GM23338 (cell line): ENCODE results near the gene KIAA1755. TPM values are rescaled to one million over a fixed set of nuclear protein-coding genes. Genes with fewer than 3 reads are reported as not detected.

ENCODE experiments used
- ATAC-seq: fragments of 200-7000 bp; cut with Tn5 transposase; 3 replicates; pipeline ENCODE4 v1.9.1; 2020
- DNase-seq: peaks from one replicate; pipeline ENCODE4 v3.0.0-alpha.2; 2015; ENCODE audit warnings: low spot score
- H2AFZ ChIP-seq: fragments of 200-600 bp; sonication (generic); 2 replicates; pipeline ENCODE4 v1.8.0; 2016; ENCODE audit warnings: antibody characterized with exemption, mild to moderate bottlenecking, moderate library complexity
- H3F3A ChIP-seq: fragments of 200-600 bp; sonication (generic); replicated peaks from 2 replicates; pipeline ENCODE4 v1.8.0; 2017; ENCODE audit warnings: antibody characterized with exemption, mixed run types, low read depth
- H3K27ac ChIP-seq: fragments of 200-600 bp; sonication (generic); 2 replicates; pipeline ENCODE4 v1.6.1; 2016; ENCODE audit warnings: low read depth
- H3K27me3 ChIP-seq: fragments of 200-600 bp; sonication (generic); 2 replicates; pipeline ENCODE4 v1.8.0; 2016; ENCODE audit warnings: mild to moderate bottlenecking, mixed run types, moderate library complexity; ENCODE audit not compliant: insufficient read depth
- H3K36me3 ChIP-seq: fragments of 200-600 bp; sonication (generic); 2 replicates; pipeline ENCODE4 v1.8.0; 2016; ENCODE audit warnings: mild to moderate bottlenecking; ENCODE audit not compliant: insufficient read depth
- H3K4me1 ChIP-seq: fragments of 200-600 bp; sonication (generic); 2 replicates; pipeline ENCODE4 v1.8.0; 2016; ENCODE audit warnings: mild to moderate bottlenecking, moderate library complexity; ENCODE audit not compliant: insufficient read depth
- H3K4me2 ChIP-seq: fragments of 200-600 bp; sonication (generic); 2 replicates; pipeline ENCODE4 v1.7.1; 2017; ENCODE audit warnings: mixed run types
- H3K4me3 ChIP-seq: fragments of 200-600 bp; sonication (generic); 2 replicates; pipeline ENCODE4 v1.6.1; 2016; ENCODE audit warnings: mixed run types
- H3K79me2 ChIP-seq: fragments of 200-600 bp; sonication (generic); replicated peaks from 2 replicates; pipeline ENCODE4 v1.8.0; 2017; ENCODE audit warnings: mild to moderate bottlenecking; ENCODE audit not compliant: insufficient read depth
- H3K9me2 ChIP-seq: fragments of 200-600 bp; sonication (generic); 2 replicates; pipeline ENCODE4 v1.8.0; 2017; ENCODE audit not compliant: insufficient read depth
- H4K20me1 ChIP-seq: fragments of 200-600 bp; sonication (generic); replicated peaks from 2 replicates; pipeline ENCODE4 v1.8.0; 2017; ENCODE audit warnings: mild to moderate bottlenecking; ENCODE audit not compliant: insufficient read depth
- H3K27ac Mint-ChIP-seq: 2 replicates; pipeline ENCODE4 v1.8.0; 2020; ENCODE audit warnings: inconsistent platforms, mild to moderate bottlenecking, moderate library complexity, mixed read lengths
- H3K27me3 Mint-ChIP-seq: 3 replicates; pipeline ENCODE4 v1.8.0; 2022; ENCODE audit warnings: low read depth, mild to moderate bottlenecking, moderate library complexity, mixed read lengths, inconsistent platforms; ENCODE audit not compliant: insufficient read depth, poor library complexity
- H3K36me3 Mint-ChIP-seq: 3 replicates; pipeline ENCODE4 v1.8.0; 2021; ENCODE audit warnings: low read depth, mild to moderate bottlenecking, inconsistent platforms, moderate library complexity, mixed read lengths
- H3K4me1 Mint-ChIP-seq: 3 replicates; pipeline ENCODE4 v1.8.0; 2020; ENCODE audit warnings: mild to moderate bottlenecking, inconsistent platforms, mixed read lengths
- H3K4me3 Mint-ChIP-seq: 3 replicates; pipeline ENCODE4 v1.8.0; 2021; ENCODE audit warnings: moderate library complexity, mild to moderate bottlenecking, inconsistent platforms, mixed read lengths
- H3K9me3 Mint-ChIP-seq: 3 replicates; pipeline ENCODE4 v1.8.0; 2020; ENCODE audit warnings: moderate library complexity, mild to moderate bottlenecking, inconsistent platforms, mixed read lengths
- CREB1 ChIP-seq: fragments of 250-450 bp; sonication (Bioruptor Pico); IDR thresholded peaks from 2 replicates; pipeline ENCODE4 v1.5.0; 2020; ENCODE audit warnings: low read depth, mild to moderate bottlenecking, moderate library complexity
- CTCF ChIP-seq, 2 experiments: fragments of 200-600 bp in 1 of 2; sonication (generic) in 1 of 2; conservative IDR thresholded peaks; 2 replicates each; pipeline versions ENCODE4 v1.5.1 to v1.6.1; 2016 to 2017; ENCODE audit warnings: antibody characterized with exemption in 2 of 2, low read depth in 2 of 2, mild to moderate bottlenecking in 2 of 2, moderate library complexity in 1 of 2
- EZH2 ChIP-seq: fragments of 200-600 bp; sonication (generic); IDR thresholded peaks from one replicate; pipeline ENCODE4 v1.8.0; 2017; ENCODE audit warnings: antibody characterized with exemption, mild to moderate bottlenecking, low read depth; ENCODE audit not compliant: unreplicated experiment
- EZH2phosphoT487 ChIP-seq: fragments of 200-600 bp; sonication (generic); IDR thresholded peaks from one replicate; pipeline ENCODE4 v1.8.1; 2018; ENCODE audit warnings: antibody characterized with exemption; ENCODE audit not compliant: unreplicated experiment
- JUNB ChIP-seq: IDR thresholded peaks from one replicate; pipeline ENCODE4 v1.6.1; 2016; ENCODE audit warnings: antibody characterized with exemption; ENCODE audit not compliant: unreplicated experiment
- NANOG ChIP-seq: IDR thresholded peaks from 2 replicates; pipeline ENCODE4 v1.6.1; 2016; ENCODE audit warnings: antibody characterized with exemption, borderline replicate concordance
- POLR2AphosphoS5 ChIP-seq: IDR thresholded peaks from 2 replicates; pipeline ENCODE4 v1.6.1; 2016; ENCODE audit warnings: antibody characterized with exemption, low read depth
- REST ChIP-seq: IDR thresholded peaks from one replicate; pipeline ENCODE4 v1.6.1; 2018; ENCODE audit warnings: antibody characterized with exemption; ENCODE audit not compliant: unreplicated experiment
- STAT1 ChIP-seq: IDR thresholded peaks from one replicate; pipeline ENCODE4 v1.6.1; 2016; ENCODE audit warnings: antibody characterized with exemption; ENCODE audit not compliant: unreplicated experiment
- ZNF114 ChIP-seq: fragments of 250-450 bp; sonication (Bioruptor Pico); IDR thresholded peaks from 2 replicates; pipeline ENCODE4 v1.5.0; 2020; ENCODE audit warnings: mild to moderate bottlenecking, moderate library complexity
- ZNF331 ChIP-seq: fragments of 250-450 bp; sonication (Bioruptor Pico); IDR thresholded peaks from 2 replicates; pipeline ENCODE4 v1.5.0; 2020; ENCODE audit warnings: low read depth, mild to moderate bottlenecking, moderate library complexity
- ZNF462 ChIP-seq: fragments of 250-450 bp; sonication (Bioruptor Pico); IDR thresholded peaks from 2 replicates; pipeline ENCODE4 v1.5.0; 2020; ENCODE audit warnings: mild to moderate bottlenecking, moderate library complexity
- polyA plus RNA-seq: library from polyadenylated mRNA; unstranded; fragments of >200 nt; fragmentation: Nextera tagmentation; extraction: Ambion mirVana; gene quantifications from 2 replicates; pipeline ENCODE4 v1.2.1, GENCODE V29; 2016
- total RNA-seq: library from RNA; depleted of rRNA; stranded (reverse); fragments of >200 nt; shearing (Covaris generic); gene quantifications from 2 replicates; pipeline ENCODE4 v1.2.3, GENCODE V29; 2014
- TF ChIP-seq, protein P1 (sequence below): IDR thresholded peaks from 2 replicates; pipeline ENCODE4 v1.6.1; 2016; ENCODE audit warnings: antibody characterized with exemption

Gene KIAA1755
- total and polyA plus RNA-seq, 2 experiments from 2014 or later: 0.28 TPM; not detected in 1

GRCh38 chr20:38164069-38164468 lies 96.5 kb downstream of the KIAA1755 start:
- TF ChIP-seq ZNF462 (CRISPR knock-in tag): no peak
- TF ChIP-seq NANOG: no peak
- no peak for TF ChIP-seq CREB1 (CRISPR knock-in tag)
- no peak for TF ChIP-seq REST
- no peak for TF ChIP-seq STAT1
- TF ChIP-seq POLR2AphosphoS5: no peak
- TF ChIP-seq, protein P1, sequence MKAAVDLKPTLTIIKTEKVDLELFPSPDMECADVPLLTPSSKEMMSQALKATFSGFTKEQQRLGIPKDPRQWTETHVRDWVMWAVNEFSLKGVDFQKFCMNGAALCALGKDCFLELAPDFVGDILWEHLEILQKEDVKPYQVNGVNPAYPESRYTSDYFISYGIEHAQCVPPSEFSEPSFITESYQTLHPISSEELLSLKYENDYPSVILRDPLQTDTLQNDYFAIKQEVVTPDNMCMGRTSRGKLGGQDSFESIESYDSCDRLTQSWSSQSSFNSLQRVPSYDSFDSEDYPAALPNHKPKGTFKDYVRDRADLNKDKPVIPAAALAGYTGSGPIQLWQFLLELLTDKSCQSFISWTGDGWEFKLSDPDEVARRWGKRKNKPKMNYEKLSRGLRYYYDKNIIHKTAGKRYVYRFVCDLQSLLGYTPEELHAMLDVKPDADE: no peak
- no peak for TF ChIP-seq JUNB
- no peak for TF ChIP-seq ZNF114 (CRISPR knock-in tag)
- no peak for TF ChIP-seq EZH2
- TF ChIP-seq EZH2phosphoT487: no peak
- TF ChIP-seq CTCF (conservative IDR thresholded peaks at IDR 0.05; ENCODE audit: low read depth in 2 of 2): no peak
- no peak for TF ChIP-seq ZNF331 (CRISPR knock-in tag)
- DNase-seq: no peak
- no peak for ATAC-seq
- H3F3A ChIP-seq: no peaks in the 10 kb centered on the region
- no peaks in the 10 kb centered on the region for H3K36me3 Mint-ChIP-seq
- peaks cover 6% of the 10 kb centered on the region for H3K27me3 Mint-ChIP-seq
- no peaks in the 10 kb centered on the region; the same call in 1 of the 3 replicates for H3K4me1 Mint-ChIP-seq
- no peaks in the 10 kb centered on the region for H3K9me2 ChIP-seq
- H3K4me3 ChIP-seq: no peak overlapping the region
- H3K36me3 ChIP-seq: no peaks in the 10 kb centered on the region
- H3K4me1 ChIP-seq: no peaks in the 10 kb centered on the region
- no peaks in the 10 kb centered on the region for H4K20me1 ChIP-seq
- H3K4me2 ChIP-seq: no peak overlapping the region
- H3K79me2 ChIP-seq: no peaks in the 10 kb centered on the region
- H3K27me3 ChIP-seq: no peaks in the 10 kb centered on the region
- H3K9me3 Mint-ChIP-seq: no peaks in the 10 kb centered on the region
- no peak overlapping the region for H3K27ac ChIP-seq
- H2AFZ ChIP-seq: no peak overlapping the region
- no peak overlapping the region for H3K27ac Mint-ChIP-seq
- H3K4me3 Mint-ChIP-seq: no peak overlapping the region
